Posterior cingulate gyrus (tissue), 11 donors: ENCODE data around the gene DLG2.

ENCODE experiments used
- DNase-seq, 10 donors: peaks; one replicate each; pipeline versions ENCODE4 v3.0.0 to v3.0.0-alpha.2; 2020 to 2021; ENCODE audit warnings: mixed read lengths in 3 of 10
- intact Hi-C: fragments of 100-400 bp; cut with DNase I; formaldehyde crosslinking; loops from one replicate; pipeline ENCODE4 v1.15.1; 2023

Gene DLG2

DNA sequence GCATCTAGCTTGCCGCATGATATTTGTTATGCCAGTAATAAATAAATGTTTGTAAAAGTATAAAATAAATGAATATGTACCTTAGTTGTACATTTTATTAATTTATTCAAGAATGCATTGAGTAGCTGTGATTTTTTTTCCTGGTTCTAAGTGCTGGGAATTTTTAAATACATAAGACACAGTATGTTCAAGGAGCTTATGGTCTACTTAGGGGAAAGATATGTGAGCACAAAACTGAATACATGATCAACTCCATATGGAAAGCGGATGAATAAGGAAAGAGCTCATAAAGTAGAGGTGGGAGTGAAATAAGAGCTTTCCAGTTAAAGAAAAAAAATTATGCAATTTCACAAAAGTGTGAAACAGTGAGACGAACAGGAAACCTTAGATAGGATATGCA lies 1396.7 kb downstream of the DLG2 start:
- intact Hi-C loops = no loop called here
- DNase-seq = no peak

GRCh38 chr11:84227970-84228665 lies 1399.0 kb downstream of the DLG2 start:
- DNase-seq = no peak
- intact Hi-C loops = no loop called here

DNA sequence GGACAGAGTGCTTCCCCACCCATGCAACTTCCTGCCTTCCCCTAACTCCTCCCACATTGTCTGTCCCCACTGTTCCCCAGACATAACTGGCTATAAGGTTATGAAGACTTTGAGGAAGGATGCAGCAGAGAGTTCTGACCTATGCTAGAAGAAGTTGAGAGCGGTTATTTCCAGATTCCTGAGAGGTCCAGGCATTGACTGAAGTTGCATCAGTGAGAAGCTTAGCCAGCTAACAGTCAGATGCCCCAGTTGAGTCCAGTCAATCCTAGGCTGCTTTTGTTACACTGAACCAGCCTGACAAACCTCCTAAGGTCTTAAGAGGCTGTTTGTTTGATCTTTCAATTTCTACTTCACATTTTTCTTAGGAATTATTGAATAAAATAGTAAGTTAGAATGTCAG lies 1403.1 kb downstream of the DLG2 start:
- DNase-seq = no peak

GRCh38 chr11:84218318-84218717 lies 1408.8 kb downstream of the DLG2 start:
- intact Hi-C loops = no loop called here
- DNase-seq = no peak

More for the DNA sequence above, 1403.1 kb downstream of the DLG2 start:
- intact Hi-C loops = no loop called here

DNA sequence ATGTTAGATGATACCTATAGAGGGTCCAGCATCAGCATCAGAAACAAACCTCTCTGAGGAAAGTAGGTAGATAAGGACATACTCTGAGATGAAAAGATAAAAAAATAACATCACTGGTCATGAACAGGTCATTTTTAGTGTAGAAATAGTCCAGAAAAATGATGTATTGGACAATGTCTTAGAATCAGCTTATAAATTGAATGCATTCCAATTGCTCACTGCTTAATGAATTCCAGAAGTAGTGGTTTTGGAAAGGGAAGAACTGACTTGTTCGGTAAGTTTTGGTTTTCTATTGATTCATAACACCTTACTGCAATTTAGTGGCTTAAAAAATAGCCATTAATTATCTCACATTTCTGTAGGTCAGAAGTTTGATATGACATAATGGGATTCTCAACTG lies 1411.5 kb downstream of the DLG2 start:
- intact Hi-C loops = no loop called here
- DNase-seq = no peak

DNA sequence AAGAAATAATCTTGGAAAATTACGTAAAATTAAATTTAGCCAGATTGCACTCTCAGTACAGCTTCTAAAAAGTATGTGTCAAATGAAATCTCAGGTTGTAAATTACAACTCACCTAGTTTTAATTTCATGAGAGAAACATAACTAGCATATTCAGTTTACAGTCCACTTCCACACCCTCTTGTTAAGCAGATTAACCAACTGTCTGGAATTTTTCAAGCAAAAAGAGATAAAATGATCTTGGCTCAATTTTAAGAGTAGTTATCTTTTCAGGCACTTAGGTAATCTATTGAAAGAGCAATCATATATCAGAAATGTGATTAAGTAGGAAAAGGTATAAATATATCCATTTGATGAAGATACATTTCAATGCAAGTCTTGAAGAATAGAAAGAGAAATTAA lies 1412.6 kb downstream of the DLG2 start:
- intact Hi-C loops = no loop called here

DNA sequence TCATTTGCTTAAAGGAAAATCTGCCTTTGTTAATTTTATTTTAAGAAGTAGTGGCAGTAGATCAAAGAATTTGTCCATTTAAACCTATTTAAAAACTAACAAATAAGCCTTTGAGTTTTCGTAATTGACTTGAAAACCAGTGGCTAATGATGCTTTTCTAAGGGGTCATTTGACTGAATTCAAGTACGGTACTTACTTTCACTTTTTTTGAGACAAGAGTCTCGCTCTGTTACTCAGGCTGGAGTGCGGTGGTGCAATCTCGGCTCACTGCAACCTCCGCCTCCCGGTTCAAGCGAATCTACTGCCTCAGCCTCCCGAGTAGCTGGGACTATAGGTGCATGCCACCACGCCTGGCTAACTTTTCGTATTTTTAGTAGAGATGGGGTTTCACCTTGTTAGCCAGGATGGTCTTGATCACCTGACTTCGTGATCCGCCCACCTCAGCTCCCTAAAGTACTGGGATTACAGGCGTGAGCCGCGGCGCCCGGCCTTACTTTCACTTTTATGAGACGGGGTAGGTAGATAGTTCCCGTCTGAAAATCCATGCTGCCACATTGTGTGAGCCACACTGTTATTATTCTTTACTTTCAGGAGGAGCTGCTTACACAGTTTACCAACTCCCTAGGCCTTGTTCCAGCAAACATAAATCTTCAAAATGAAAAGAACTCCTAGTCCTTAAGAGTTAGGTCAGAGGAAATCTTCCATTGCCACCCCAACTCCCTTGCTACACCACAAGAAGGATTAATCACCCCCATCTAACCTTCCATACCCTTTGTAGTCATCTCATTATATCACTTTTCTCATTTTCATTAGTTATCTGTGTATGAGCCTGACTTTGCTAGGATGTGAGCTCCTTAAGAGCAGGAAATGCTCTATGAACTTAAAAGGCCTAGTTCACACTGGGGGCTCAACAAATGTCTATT lies 1414.4 kb downstream of the DLG2 start:
- intact Hi-C loops = no loop called here
- peak in 1 of 10 donors; percentile 15 for DNase-seq

More for the DNA sequence above, 1412.6 kb downstream of the DLG2 start:
- DNase-seq = no peak

- no peak for DNase-seq
- intact Hi-C loops = no loop called here
Measured at GRCh38 chr11:84211896-84212295, 1415.2 kb downstream of the DLG2 start.

- DNase-seq = peak in 1 of 10 donors; percentile 79
Measured at GRCh38 chr11:84194696-84195095, 1432.4 kb downstream of the DLG2 start.

GRCh38 chr11:84193706-84194105 lies 1433.4 kb downstream of the DLG2 start:
- intact Hi-C loops = no loop called here
- no peak for DNase-seq

More at GRCh38 chr11:84194696-84195095, 1432.4 kb downstream of the DLG2 start:
- intact Hi-C loops = no loop called here

DNA sequence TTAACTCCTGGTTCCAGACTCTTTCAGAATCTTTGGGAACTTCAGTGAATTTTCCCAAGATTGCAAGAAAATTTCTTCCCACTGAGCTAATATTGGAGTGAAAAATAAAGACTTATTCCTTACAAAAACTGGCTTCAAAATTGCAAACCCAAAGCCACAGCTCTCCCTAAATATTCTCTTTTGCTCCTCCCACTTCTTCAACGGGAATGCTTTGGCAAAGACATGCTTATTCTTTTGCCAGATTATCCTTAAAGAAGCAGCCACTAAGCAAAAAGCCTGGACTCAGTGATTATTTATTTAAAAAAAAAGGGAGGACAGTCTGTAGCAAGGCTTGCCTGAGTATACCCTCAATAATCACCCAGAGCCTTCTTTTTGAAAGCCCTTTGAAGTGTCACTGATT lies 1438.6 kb downstream of the DLG2 start:
- intact Hi-C loops = no loop called here
- DNase-seq = no peak

DNA sequence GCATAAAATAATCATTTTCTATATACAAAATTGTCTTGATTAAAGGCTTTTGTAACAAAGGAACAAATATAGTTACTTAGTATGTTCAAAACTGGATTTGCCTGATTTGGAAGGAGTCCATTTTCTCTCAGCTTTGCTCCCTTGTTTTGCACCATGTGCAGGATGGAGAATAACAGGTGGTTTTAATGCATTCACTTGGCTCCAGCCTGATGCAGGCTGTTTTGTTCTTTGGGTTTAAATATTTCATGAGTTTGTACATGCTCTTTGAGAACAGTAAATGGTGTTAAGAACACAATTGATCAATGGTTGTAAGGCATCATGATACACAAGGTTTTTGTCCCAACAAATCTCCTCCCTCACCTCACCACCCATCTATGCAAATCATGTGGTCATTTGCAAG lies 1454.1 kb downstream of the DLG2 start:
- no peak for DNase-seq
- intact Hi-C loops = no loop called here

DNA sequence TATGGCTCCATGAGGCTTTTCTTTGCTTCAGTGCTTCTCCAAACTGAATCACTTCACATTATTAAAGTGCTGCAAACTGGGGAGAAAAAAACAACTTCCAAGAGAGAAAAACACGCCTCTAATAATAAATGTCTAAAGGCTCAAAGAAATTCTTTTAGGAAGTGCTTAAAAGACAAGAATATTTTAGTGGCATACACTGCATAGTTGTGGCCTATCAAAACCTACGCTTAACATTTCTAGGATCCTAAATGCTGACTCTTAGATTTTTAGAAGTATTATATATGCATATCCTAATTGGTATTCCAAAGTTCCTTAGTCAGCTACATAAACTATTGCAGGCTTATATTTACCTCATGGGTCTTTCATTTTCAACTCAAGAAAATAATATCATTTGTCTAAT lies 1462.0 kb downstream of the DLG2 start:
- no peak for DNase-seq
- intact Hi-C loops = no loop called here

GRCh38 chr11:84164728-84165127 lies 1462.4 kb downstream of the DLG2 start:
- no peak for DNase-seq

GRCh38 chr11:84163116-84163515 lies 1464.0 kb downstream of the DLG2 start:
- intact Hi-C loops = no loop called here
- DNase-seq = no peak

More at GRCh38 chr11:84164728-84165127, 1462.4 kb downstream of the DLG2 start:
- intact Hi-C loops = no loop called here

GRCh38 chr11:84157639-84158038 lies 1469.5 kb downstream of the DLG2 start:
- intact Hi-C loops = no loop called here
- no peak for DNase-seq

- intact Hi-C loops = no loop called here
- DNase-seq = no peak
Measured at GRCh38 chr11:84146826-84147225, 1480.3 kb downstream of the DLG2 start.

DNA sequence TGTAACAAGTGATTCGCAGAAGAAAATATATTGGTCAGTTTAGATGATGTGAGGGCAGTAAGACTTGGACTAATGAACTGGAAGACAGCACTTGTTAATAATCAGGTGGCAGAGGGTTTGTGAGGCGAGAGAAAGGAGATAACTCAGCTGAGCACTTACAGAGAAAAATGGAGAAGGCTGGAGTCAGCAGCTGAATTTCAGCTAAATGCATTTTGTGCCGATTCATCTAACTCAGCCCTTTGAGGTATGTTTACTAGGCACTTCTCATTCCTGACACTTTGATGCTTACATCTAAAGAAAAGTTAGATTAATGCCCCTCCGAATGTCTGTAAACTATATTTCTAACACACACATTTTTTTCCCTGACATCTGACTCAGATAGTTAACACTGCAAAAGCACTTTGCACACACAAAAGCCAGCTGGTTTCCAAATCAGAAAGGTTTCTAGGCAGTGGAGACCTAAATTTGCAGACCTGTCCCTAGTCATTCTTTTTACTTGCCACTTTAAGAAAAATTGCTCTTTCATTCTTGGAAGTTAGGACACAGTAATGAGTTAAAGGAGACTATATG lies 1481.4 kb downstream of the DLG2 start:
- no peak for DNase-seq
- intact Hi-C loops = no loop called here

GRCh38 chr11:84144531-84144930 lies 1482.6 kb downstream of the DLG2 start:
- DNase-seq = no peak
- intact Hi-C loops = no loop called here

DNA sequence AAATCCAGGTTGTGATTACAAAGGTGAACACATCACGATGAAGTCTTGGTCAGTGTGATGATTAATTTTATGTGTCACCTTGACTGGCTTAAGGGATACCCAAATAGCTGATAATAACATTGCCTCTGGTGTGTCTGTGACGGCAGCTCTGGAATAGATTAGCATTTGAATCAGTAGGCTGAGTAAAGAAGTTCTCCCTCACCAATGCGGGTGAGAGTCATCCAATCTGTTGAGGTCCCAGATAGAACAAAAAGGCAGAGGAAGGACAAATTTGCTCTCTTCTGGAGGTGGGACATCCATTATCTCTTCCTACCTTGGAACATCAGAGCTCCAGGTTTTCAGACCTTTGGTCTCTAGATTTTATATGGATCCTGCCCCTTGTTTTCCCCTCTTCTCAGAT lies 1484.7 kb downstream of the DLG2 start:
- no peak for DNase-seq
- intact Hi-C loops = no loop called here

DNA sequence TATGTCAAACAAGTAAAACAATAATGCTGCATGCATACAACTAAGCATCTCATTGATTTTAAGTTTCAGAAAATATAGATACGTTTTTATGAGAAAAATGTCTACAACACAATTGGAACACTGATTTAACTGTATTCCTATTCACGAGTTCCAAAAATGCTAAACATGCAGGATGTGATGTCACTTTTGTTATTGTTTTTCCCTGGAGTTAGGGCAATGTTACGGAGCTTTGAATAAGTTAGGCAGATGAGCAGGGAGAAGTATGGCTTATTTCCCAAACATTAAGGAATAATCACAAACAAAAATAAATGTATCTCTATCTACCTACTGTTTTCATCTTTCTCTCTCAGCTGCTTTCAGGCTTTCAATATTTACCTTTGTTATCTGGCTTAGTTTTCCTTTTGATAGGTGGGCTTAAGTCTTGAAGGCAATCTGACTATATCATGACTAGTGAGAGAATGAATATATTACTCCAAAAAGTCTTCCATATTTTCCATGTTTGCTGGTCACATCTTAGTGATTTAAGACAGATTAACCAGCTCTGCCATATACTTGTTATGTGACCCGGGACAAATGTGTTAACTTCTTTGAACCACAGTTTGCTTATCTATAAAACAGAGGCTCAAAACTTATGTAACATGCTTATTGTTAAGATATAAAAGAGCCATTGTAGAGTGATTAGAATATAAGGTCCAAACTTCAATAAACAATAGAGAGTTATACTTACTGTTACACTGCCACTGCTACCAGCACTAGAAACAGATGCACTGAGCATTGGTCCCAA lies 1486.6 kb downstream of the DLG2 start:
- intact Hi-C loops = no loop called here
- DNase-seq = no peak
